GM23338 (cell line): Measurements from ENCODE around the gene SKOR1. TPM values are rescaled to one million over a fixed set of nuclear protein-coding genes. Genes with fewer than 3 reads are reported as not detected.

Experiments
- ATAC-seq: fragments of 200-7000 bp; cut with Tn5 transposase; 3 replicates; pipeline ENCODE4 v1.9.1; 2020
- DNase-seq: peaks from one replicate; pipeline ENCODE4 v3.0.0-alpha.2; 2015; ENCODE audit warnings: low spot score
- H2AFZ ChIP-seq: fragments of 200-600 bp; sonication (generic); 2 replicates; pipeline ENCODE4 v1.8.0; 2016; ENCODE audit warnings: antibody characterized with exemption, mild to moderate bottlenecking, moderate library complexity
- H3F3A ChIP-seq: fragments of 200-600 bp; sonication (generic); replicated peaks from 2 replicates; pipeline ENCODE4 v1.8.0; 2017; ENCODE audit warnings: antibody characterized with exemption, mixed run types, low read depth
- H3K27ac ChIP-seq: fragments of 200-600 bp; sonication (generic); 2 replicates; pipeline ENCODE4 v1.6.1; 2016; ENCODE audit warnings: low read depth
- H3K27me3 ChIP-seq: fragments of 200-600 bp; sonication (generic); 2 replicates; pipeline ENCODE4 v1.8.0; 2016; ENCODE audit warnings: mild to moderate bottlenecking, mixed run types, moderate library complexity; ENCODE audit not compliant: insufficient read depth
- H3K36me3 ChIP-seq: fragments of 200-600 bp; sonication (generic); 2 replicates; pipeline ENCODE4 v1.8.0; 2016; ENCODE audit warnings: mild to moderate bottlenecking; ENCODE audit not compliant: insufficient read depth
- H3K4me1 ChIP-seq: fragments of 200-600 bp; sonication (generic); 2 replicates; pipeline ENCODE4 v1.8.0; 2016; ENCODE audit warnings: mild to moderate bottlenecking, moderate library complexity; ENCODE audit not compliant: insufficient read depth
- H3K4me2 ChIP-seq: fragments of 200-600 bp; sonication (generic); 2 replicates; pipeline ENCODE4 v1.7.1; 2017; ENCODE audit warnings: mixed run types
- H3K4me3 ChIP-seq: fragments of 200-600 bp; sonication (generic); 2 replicates; pipeline ENCODE4 v1.6.1; 2016; ENCODE audit warnings: mixed run types
- H3K79me2 ChIP-seq: fragments of 200-600 bp; sonication (generic); replicated peaks from 2 replicates; pipeline ENCODE4 v1.8.0; 2017; ENCODE audit warnings: mild to moderate bottlenecking; ENCODE audit not compliant: insufficient read depth
- H3K9me2 ChIP-seq: fragments of 200-600 bp; sonication (generic); 2 replicates; pipeline ENCODE4 v1.8.0; 2017; ENCODE audit not compliant: insufficient read depth
- H4K20me1 ChIP-seq: fragments of 200-600 bp; sonication (generic); replicated peaks from 2 replicates; pipeline ENCODE4 v1.8.0; 2017; ENCODE audit warnings: mild to moderate bottlenecking; ENCODE audit not compliant: insufficient read depth
- H3K27ac Mint-ChIP-seq: 2 replicates; pipeline ENCODE4 v1.8.0; 2020; ENCODE audit warnings: inconsistent platforms, mild to moderate bottlenecking, moderate library complexity, mixed read lengths
- H3K27me3 Mint-ChIP-seq: 3 replicates; pipeline ENCODE4 v1.8.0; 2022; ENCODE audit warnings: low read depth, mild to moderate bottlenecking, moderate library complexity, mixed read lengths, inconsistent platforms; ENCODE audit not compliant: insufficient read depth, poor library complexity
- H3K36me3 Mint-ChIP-seq: 3 replicates; pipeline ENCODE4 v1.8.0; 2021; ENCODE audit warnings: low read depth, mild to moderate bottlenecking, inconsistent platforms, moderate library complexity, mixed read lengths
- H3K4me1 Mint-ChIP-seq: 3 replicates; pipeline ENCODE4 v1.8.0; 2020; ENCODE audit warnings: mild to moderate bottlenecking, inconsistent platforms, mixed read lengths
- H3K4me3 Mint-ChIP-seq: 3 replicates; pipeline ENCODE4 v1.8.0; 2021; ENCODE audit warnings: moderate library complexity, mild to moderate bottlenecking, inconsistent platforms, mixed read lengths
- H3K9me3 Mint-ChIP-seq: 3 replicates; pipeline ENCODE4 v1.8.0; 2020; ENCODE audit warnings: moderate library complexity, mild to moderate bottlenecking, inconsistent platforms, mixed read lengths
- CREB1 ChIP-seq: fragments of 250-450 bp; sonication (Bioruptor Pico); IDR thresholded peaks from 2 replicates; pipeline ENCODE4 v1.5.0; 2020; ENCODE audit warnings: low read depth, mild to moderate bottlenecking, moderate library complexity
- CTCF ChIP-seq, 2 experiments: fragments of 200-600 bp in 1 of 2; sonication (generic) in 1 of 2; conservative IDR thresholded peaks; 2 replicates each; pipeline versions ENCODE4 v1.5.1 to v1.6.1; 2016 to 2017; ENCODE audit warnings: antibody characterized with exemption in 2 of 2, low read depth in 2 of 2, mild to moderate bottlenecking in 2 of 2, moderate library complexity in 1 of 2
- EZH2 ChIP-seq: fragments of 200-600 bp; sonication (generic); IDR thresholded peaks from one replicate; pipeline ENCODE4 v1.8.0; 2017; ENCODE audit warnings: antibody characterized with exemption, mild to moderate bottlenecking, low read depth; ENCODE audit not compliant: unreplicated experiment
- EZH2phosphoT487 ChIP-seq: fragments of 200-600 bp; sonication (generic); IDR thresholded peaks from one replicate; pipeline ENCODE4 v1.8.1; 2018; ENCODE audit warnings: antibody characterized with exemption; ENCODE audit not compliant: unreplicated experiment
- JUNB ChIP-seq: IDR thresholded peaks from one replicate; pipeline ENCODE4 v1.6.1; 2016; ENCODE audit warnings: antibody characterized with exemption; ENCODE audit not compliant: unreplicated experiment
- NANOG ChIP-seq: IDR thresholded peaks from 2 replicates; pipeline ENCODE4 v1.6.1; 2016; ENCODE audit warnings: antibody characterized with exemption, borderline replicate concordance
- ZNF114 ChIP-seq: fragments of 250-450 bp; sonication (Bioruptor Pico); IDR thresholded peaks from 2 replicates; pipeline ENCODE4 v1.5.0; 2020; ENCODE audit warnings: mild to moderate bottlenecking, moderate library complexity
- ZNF331 ChIP-seq: fragments of 250-450 bp; sonication (Bioruptor Pico); IDR thresholded peaks from 2 replicates; pipeline ENCODE4 v1.5.0; 2020; ENCODE audit warnings: low read depth, mild to moderate bottlenecking, moderate library complexity
- ZNF462 ChIP-seq: fragments of 250-450 bp; sonication (Bioruptor Pico); IDR thresholded peaks from 2 replicates; pipeline ENCODE4 v1.5.0; 2020; ENCODE audit warnings: mild to moderate bottlenecking, moderate library complexity
- polyA plus RNA-seq: library from polyadenylated mRNA; unstranded; fragments of >200 nt; fragmentation: Nextera tagmentation; extraction: Ambion mirVana; gene quantifications from 2 replicates; pipeline ENCODE4 v1.2.1, GENCODE V29; 2016
- total RNA-seq: library from RNA; depleted of rRNA; stranded (reverse); fragments of >200 nt; shearing (Covaris generic); gene quantifications from 2 replicates; pipeline ENCODE4 v1.2.3, GENCODE V29; 2014
- TF ChIP-seq, protein P1 (sequence below): IDR thresholded peaks from one replicate; pipeline ENCODE4 v1.6.1; 2018; ENCODE audit warnings: antibody characterized with exemption; ENCODE audit not compliant: unreplicated experiment

Gene SKOR1
- total and polyA plus RNA-seq, 2 experiments from 2014 or later, result 0.17 TPM; not detected in 1

DNA sequence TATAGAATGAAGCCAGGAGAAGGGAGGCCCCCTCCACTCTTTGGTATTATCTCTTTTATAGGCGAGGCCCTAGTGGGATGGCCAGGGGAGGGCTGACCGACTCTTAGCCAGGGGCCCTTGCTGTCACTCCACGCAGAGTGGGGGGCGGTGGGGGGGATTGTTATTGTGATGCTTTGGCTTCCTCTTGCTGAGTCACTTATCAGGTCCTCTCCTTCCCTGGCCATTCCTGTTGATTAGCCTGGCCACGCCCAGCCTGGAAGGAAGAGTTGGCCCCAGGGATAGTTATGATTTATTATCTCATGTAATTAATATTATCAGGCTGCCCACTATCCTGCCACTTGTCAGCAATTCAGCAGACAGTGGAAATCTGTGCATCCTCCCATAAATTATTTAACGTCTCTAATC lies 25.5 kb upstream of the SKOR1 start:
- Mint-ChIP-seq H3K27me3 (peaks cover 5% of the 10 kb centered on the region), H3K36me3 (peaks cover 9% of the 10 kb centered on the region; the same call in 1 of the 3 replicates), H3K27ac (no peak overlapping the region), H3K9me3 (peaks cover 7% of the 10 kb centered on the region; the same call in 2 of the 3 replicates), H3K4me3 (no peak overlapping the region), H3K4me1 (peaks cover 28% of the 10 kb centered on the region)
- H3K9me2 ChIP-seq, result 0 out of 2 replicates have a peak, but pooled peaks cover 2% of the 10 kb centered on the region
- no peaks in the 10 kb centered on the region; the same call in 1 of the 2 replicates for H4K20me1 ChIP-seq
- no peak overlapping the region for H3K27ac ChIP-seq
- no peaks in the 10 kb centered on the region for H3K79me2 ChIP-seq
- H3K4me1 ChIP-seq, result peaks cover 15% of the 10 kb centered on the region
- TF ChIP-seq ZNF331 (CRISPR knock-in tag) (no peak), ZNF114 (no peak), JUNB (no peak), EZH2 (no peak), CTCF (conservative IDR thresholded peaks at IDR 0.05; ENCODE audit: low read depth in 2 of 2) (no peak), EZH2phosphoT487 (no peak), CREB1 (CRISPR knock-in tag) (no peak), NANOG (no peak)
- TF ChIP-seq, protein P1, sequence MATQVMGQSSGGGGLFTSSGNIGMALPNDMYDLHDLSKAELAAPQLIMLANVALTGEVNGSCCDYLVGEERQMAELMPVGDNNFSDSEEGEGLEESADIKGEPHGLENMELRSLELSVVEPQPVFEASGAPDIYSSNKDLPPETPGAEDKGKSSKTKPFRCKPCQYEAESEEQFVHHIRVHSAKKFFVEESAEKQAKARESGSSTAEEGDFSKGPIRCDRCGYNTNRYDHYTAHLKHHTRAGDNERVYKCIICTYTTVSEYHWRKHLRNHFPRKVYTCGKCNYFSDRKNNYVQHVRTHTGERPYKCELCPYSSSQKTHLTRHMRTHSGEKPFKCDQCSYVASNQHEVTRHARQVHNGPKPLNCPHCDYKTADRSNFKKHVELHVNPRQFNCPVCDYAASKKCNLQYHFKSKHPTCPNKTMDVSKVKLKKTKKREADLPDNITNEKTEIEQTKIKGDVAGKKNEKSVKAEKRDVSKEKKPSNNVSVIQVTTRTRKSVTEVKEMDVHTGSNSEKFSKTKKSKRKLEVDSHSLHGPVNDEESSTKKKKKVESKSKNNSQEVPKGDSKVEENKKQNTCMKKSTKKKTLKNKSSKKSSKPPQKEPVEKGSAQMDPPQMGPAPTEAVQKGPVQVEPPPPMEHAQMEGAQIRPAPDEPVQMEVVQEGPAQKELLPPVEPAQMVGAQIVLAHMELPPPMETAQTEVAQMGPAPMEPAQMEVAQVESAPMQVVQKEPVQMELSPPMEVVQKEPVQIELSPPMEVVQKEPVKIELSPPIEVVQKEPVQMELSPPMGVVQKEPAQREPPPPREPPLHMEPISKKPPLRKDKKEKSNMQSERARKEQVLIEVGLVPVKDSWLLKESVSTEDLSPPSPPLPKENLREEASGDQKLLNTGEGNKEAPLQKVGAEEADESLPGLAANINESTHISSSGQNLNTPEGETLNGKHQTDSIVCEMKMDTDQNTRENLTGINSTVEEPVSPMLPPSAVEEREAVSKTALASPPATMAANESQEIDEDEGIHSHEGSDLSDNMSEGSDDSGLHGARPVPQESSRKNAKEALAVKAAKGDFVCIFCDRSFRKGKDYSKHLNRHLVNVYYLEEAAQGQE, result no peak
- H3K4me3 ChIP-seq, result no peak overlapping the region
- ATAC-seq (no peak), DNase-seq (no peak)
- H3K4me2 ChIP-seq, result no peak overlapping the region
- no peaks in the 10 kb centered on the region for H3K27me3 ChIP-seq
- no peaks in the 10 kb centered on the region for H3K36me3 ChIP-seq
- H3F3A ChIP-seq, result no peaks in the 10 kb centered on the region
- H2AFZ ChIP-seq, result no peak overlapping the region

- Mint-ChIP-seq H3K36me3 (no peaks in the 10 kb centered on the region), H3K9me3 (no peaks in the 10 kb centered on the region), H3K27me3 (peaks cover 12% of the 10 kb centered on the region), H3K4me3 (no peak overlapping the region), H3K27ac (no peak overlapping the region), H3K4me1 (peaks cover 39% of the 10 kb centered on the region)
- no peaks in the 10 kb centered on the region for H3K36me3 ChIP-seq
- DNase-seq (no peak), ATAC-seq (no peak)
- no peaks in the 10 kb centered on the region for H3K79me2 ChIP-seq
- no peaks in the 10 kb centered on the region for H3K9me2 ChIP-seq
- H3K27me3 ChIP-seq, result no peaks in the 10 kb centered on the region
- H4K20me1 ChIP-seq, result no peaks in the 10 kb centered on the region; the same call in 1 of the 2 replicates
- no peak overlapping the region for H3K4me2 ChIP-seq
- no peaks in the 10 kb centered on the region for H3F3A ChIP-seq
- no peak overlapping the region for H3K27ac ChIP-seq
- no peak overlapping the region for H2AFZ ChIP-seq
- no peak overlapping the region for H3K4me3 ChIP-seq
- peaks cover 18% of the 10 kb centered on the region for H3K4me1 ChIP-seq
- no peak for TF ChIP-seq ZNF462 (CRISPR knock-in tag)
Observed at GRCh38 chr15:67801142-67801541, 24.2 kb upstream of the SKOR1 start.
